GM12878 (cell line): Measurements from ENCODE around the gene LPCAT2. TPM values are rescaled to one million over a fixed set of nuclear protein-coding genes. Genes with fewer than 3 reads are reported as not detected.

Source experiments
- ATAC-seq: fragments of 200-7000 bp; cut with Tn5 transposase; 3 replicates; pipeline ENCODE4 v1.9.1; 2020; ENCODE audit warnings: mild to moderate bottlenecking, moderate library complexity
- BruUV-seq: library from RNA; stranded (reverse); fragments of 400-500 nt; replicated peaks from 2 replicates; lab custom pipeline; 2021; lab: Mats Ljungman, UMichigan
- CTCF ChIA-PET: fragments of 300-600 bp; sonication (Branson Sonifier 250); formaldehyde crosslinking; extraction: SDS; loops from one replicate; lab custom pipeline; 2021; ENCODE audit warnings: inconsistent platforms; lab: Yijun Ruan, JAX
- POLR2A ChIA-PET: fragments of 350-600 bp; formaldehyde crosslinking; extraction: SDS; loops from one replicate; lab custom pipeline; 2021; ENCODE audit warnings: inconsistent platforms; lab: Charles Lee
- RAD21 ChIA-PET: fragments of 300-600 bp; sonication (Branson Sonifier 250); formaldehyde crosslinking; loops from one replicate; lab custom pipeline; 2023; ENCODE audit warnings: antibody characterized with exemption; ENCODE audit not compliant: unreplicated experiment; lab: Charles Lee
- SMC1A ChIA-PET: fragments of 300-600 bp; sonication (Branson Sonifier 250); formaldehyde crosslinking; loops from one replicate; lab custom pipeline; 2023; ENCODE audit not compliant: unreplicated experiment, uncharacterized antibody; lab: Charles Lee
- DNase-seq: peaks from one replicate; pipeline ENCODE4 v3.0.0-alpha.2; 2011; ENCODE audit warnings: low read depth, low spot score
- FAIRE-seq: peaks from 3 replicates; lab custom pipeline; 2011; peaks lifted over from hg19 to GRCh38; lab: Jason Lieb, UNC
- H2AFZ ChIP-seq: 2 replicates; pipeline ENCODE4 v1.6.0; 2011; ENCODE audit warnings: low read depth, low read length, control low read depth; ENCODE audit not compliant: control insufficient read depth
- H3K27ac ChIP-seq: 2 replicates; pipeline ENCODE4 v1.5.1; 2011; ENCODE audit warnings: control low read depth; ENCODE audit not compliant: control insufficient read depth, insufficient read depth
- H3K27me3 ChIP-seq, 2 experiments: replicated peaks in 1 of 2; 2 replicates each; pipeline versions ENCODE4 v1.6.0 to v1.6.1; 2011; ENCODE audit warnings: low read length in 1 of 2; ENCODE audit not compliant: control insufficient read depth in 2 of 2, insufficient read depth in 2 of 2
- H3K36me3 ChIP-seq, 2 experiments: 2 replicates each; pipeline ENCODE4 v1.5.1; 2011; ENCODE audit warnings: low read length in 1 of 2; ENCODE audit not compliant: control insufficient read depth in 2 of 2, insufficient read depth in 2 of 2
- H3K4me1 ChIP-seq: 2 replicates; pipeline ENCODE4 v1.6.1; 2011; ENCODE audit warnings: mild to moderate bottlenecking, low read length, moderate library complexity, mixed read lengths; ENCODE audit not compliant: control insufficient read depth, insufficient read depth
- H3K4me2 ChIP-seq: 2 replicates; pipeline ENCODE4 v1.6.0; 2011; ENCODE audit warnings: control low read depth; ENCODE audit not compliant: control insufficient read depth, insufficient read depth
- H3K4me3 ChIP-seq: fragments of 200-600 bp; sonication (generic); 2 replicates; pipeline ENCODE4 v1.5.1; 2016
- H3K79me2 ChIP-seq: 2 replicates; pipeline ENCODE4 v1.6.0; 2011; ENCODE audit warnings: low read length; ENCODE audit not compliant: control insufficient read depth, insufficient read depth
- H3K9ac ChIP-seq: 2 replicates; pipeline ENCODE4 v1.8.0; 2011; ENCODE audit warnings: low read length, control low read depth, mixed read lengths; ENCODE audit not compliant: control insufficient read depth, insufficient read depth
- H3K9me3 ChIP-seq: replicated peaks from 3 replicates; pipeline ENCODE4 v1.5.1; 2011; ENCODE audit warnings: mild to moderate bottlenecking, low read length; ENCODE audit not compliant: control insufficient read depth, insufficient read depth
- H4K20me1 ChIP-seq: 2 replicates; pipeline ENCODE4 v1.6.0; 2011; ENCODE audit not compliant: control insufficient read depth, insufficient read depth
- ATF7 ChIP-seq: fragments of 450-650 bp; IDR thresholded peaks from 2 replicates; pipeline ENCODE4 v1.6.1; 2016; ENCODE audit warnings: low read depth, mild to moderate bottlenecking
- CBX3 ChIP-seq: fragments of 200-600 bp; sonication (generic); IDR thresholded peaks from 2 replicates; pipeline ENCODE4 v1.6.1; 2016; ENCODE audit warnings: low read depth, borderline replicate concordance
- FOXM1 ChIP-seq: IDR thresholded peaks from 2 replicates; pipeline ENCODE4 v1.6.1; 2012; ENCODE audit warnings: low read depth, mild to moderate bottlenecking, inconsistent platforms, low read length, moderate library complexity
- KLF5 ChIP-seq: fragments of 450-650 bp; IDR thresholded peaks from 2 replicates; pipeline ENCODE4 v1.6.1; 2014; ENCODE audit warnings: mild to moderate bottlenecking; ENCODE audit not compliant: partially characterized antibody
- MEF2B ChIP-seq: fragments of 450-650 bp; IDR thresholded peaks from 2 replicates; pipeline ENCODE4 v1.6.1; 2018; ENCODE audit warnings: mild to moderate bottlenecking, moderate library complexity; ENCODE audit not compliant: partially characterized antibody, poor library complexity, severe bottlenecking
- MTA2 ChIP-seq: fragments of 450-650 bp; IDR thresholded peaks from 2 replicates; pipeline ENCODE4 v1.6.1; 2016; ENCODE audit warnings: low read depth, mild to moderate bottlenecking, moderate library complexity
- NBN ChIP-seq: fragments of 450-650 bp; IDR thresholded peaks from 2 replicates; pipeline ENCODE4 v1.6.1; 2016
- POU2F2 ChIP-seq: IDR thresholded peaks from 3 replicates; pipeline ENCODE4 v1.6.1; 2011; ENCODE audit warnings: low read depth, mild to moderate bottlenecking, low read length, borderline replicate concordance
- YY1 ChIP-seq: IDR thresholded peaks from 2 replicates; pipeline ENCODE4 v1.6.1; 2011; ENCODE audit warnings: low read depth, mild to moderate bottlenecking, low read length
- ZSCAN29 ChIP-seq: fragments of 450-650 bp; IDR thresholded peaks from 2 replicates; pipeline ENCODE4 v1.6.1; 2017; ENCODE audit warnings: mild to moderate bottlenecking, moderate library complexity
- WGBS: methylation state at CpG from one replicate; pipeline ENCODE4 v1.1.6; 2016; ENCODE audit warnings: low lambda C conversion rate; ENCODE audit not compliant: insufficient replicate concordance, insufficient coverage; ENCODE audit errors: missing lambda C conversion rate; 5-methylcytosine and 5-hydroxymethylcytosine counted together
- in situ Hi-C: fragments of 300-500 bp; cut with MboI; formaldehyde crosslinking; loops from 9 replicates; pipeline ENCODE4 v1.14.3; 2018; ENCODE audit warnings: mixed read lengths
- intact Hi-C: fragments of 100-400 bp; cut with micrococcal nuclease; formaldehyde crosslinking; loops from one replicate; pipeline ENCODE4 v1.14.2; 2022; ENCODE audit not compliant: unreplicated experiment
- polyA plus RNA-seq, 11 experiments: library from polyadenylated mRNA; depleted of rRNA in 4 of 11; unstranded in 6 of 11; stranded (reverse) in 5 of 11; fragments of >200 nt; fragmentation: Nextera tagmentation in 4 of 11; fragmentation: Illumina TruSeq in 1 of 11; extraction: Ambion mirVana in 4 of 11; extraction: Trizol in 1 of 11; gene quantifications; 1 replicate in 1 of 11; 2 replicates in 10 of 11; pipeline versions ENCODE4 v1.2.1 to v1.2.3, GENCODE V29; 2011 to 2016; ENCODE audit warnings: inconsistent platforms in 2 of 11, missing spikeins in 2 of 11, low read depth in 1 of 11
- total RNA-seq, 4 experiments: library from RNA; depleted of rRNA in 3 of 4; stranded (reverse); fragments of >200 nt in 3 of 4; fragmentation: Illumina TruSeq in 1 of 4; extraction: Trizol in 1 of 4; gene quantifications; 2 replicates each; pipeline versions ENCODE4 v1.2.1 to v1.2.3, GENCODE V29; 2013 to 2021
- TF ChIP-seq, protein P1 (sequence below), 3 experiments: IDR thresholded peaks in 2 of 3; conservative IDR thresholded peaks in 1 of 3; 2 replicates each; pipeline ENCODE4 v1.5.1; 2011; ENCODE audit warnings: low read depth in 3 of 3, low read length in 3 of 3, mild to moderate bottlenecking in 3 of 3, control low read depth in 2 of 3, moderate library complexity in 2 of 3, inconsistent platforms in 1 of 3, mixed read lengths in 1 of 3; ENCODE audit not compliant: control insufficient read depth in 2 of 3, insufficient read depth in 1 of 3; ENCODE audit errors: extremely low read depth in 1 of 3
- TF ChIP-seq, protein P2 (sequence below): IDR thresholded peaks from 2 replicates; pipeline ENCODE4 v1.6.1; 2011; ENCODE audit warnings: low read depth, mild to moderate bottlenecking, low read length, moderate library complexity, borderline replicate concordance; ENCODE audit errors: extremely low read depth
- TF ChIP-seq, protein P3 (sequence below): fragments of 150-350 bp; IDR thresholded peaks from 2 replicates; pipeline ENCODE4 v1.6.1; 2016; ENCODE audit warnings: low read depth, low read length

Gene LPCAT2
- total and polyA plus RNA-seq, 10 of the 15 experiments (the other 5 are each of a cell fraction or from before 2014, with no cell fraction given): 0.01 TPM; not detected in 9

DNA sequence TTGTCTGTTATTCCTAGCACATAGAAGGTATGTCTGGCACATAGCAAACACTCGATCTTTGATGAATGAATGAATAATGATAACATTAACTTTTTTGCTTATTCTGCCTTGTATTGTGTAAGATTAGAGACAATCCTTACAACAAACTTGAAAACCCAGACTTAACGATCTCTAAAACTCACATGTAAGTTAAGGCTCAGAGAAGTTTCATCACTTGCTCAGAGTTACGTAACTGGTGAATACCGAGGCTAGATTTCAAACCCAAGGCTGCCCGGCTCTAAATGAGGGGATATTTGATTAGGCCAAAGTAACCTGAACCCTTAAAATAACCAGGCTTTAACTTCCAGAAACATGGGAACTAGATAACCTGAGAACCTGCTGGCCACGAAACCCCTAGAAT, 79.9 kb downstream of the LPCAT2 start:
- in situ Hi-C loops (no loop called here), intact Hi-C loops (no loop called here)
- ChIA-PET CTCF (no interaction called here), SMC1A (no interaction called here), POLR2A (no interaction called here), RAD21 (no interaction called here)
- no peaks in the 10 kb centered on the region for H3K79me2 ChIP-seq
- no peak for ATAC-seq
- no peaks in the 10 kb centered on the region for H3K36me3 ChIP-seq
- no peaks in the 10 kb centered on the region for H3K9me3 ChIP-seq
- no peaks in the 10 kb centered on the region for H3K27me3 ChIP-seq
- no peak overlapping the region for H3K27ac ChIP-seq
- BruUV-seq: no TSS peak
- TF ChIP-seq, protein P1, sequence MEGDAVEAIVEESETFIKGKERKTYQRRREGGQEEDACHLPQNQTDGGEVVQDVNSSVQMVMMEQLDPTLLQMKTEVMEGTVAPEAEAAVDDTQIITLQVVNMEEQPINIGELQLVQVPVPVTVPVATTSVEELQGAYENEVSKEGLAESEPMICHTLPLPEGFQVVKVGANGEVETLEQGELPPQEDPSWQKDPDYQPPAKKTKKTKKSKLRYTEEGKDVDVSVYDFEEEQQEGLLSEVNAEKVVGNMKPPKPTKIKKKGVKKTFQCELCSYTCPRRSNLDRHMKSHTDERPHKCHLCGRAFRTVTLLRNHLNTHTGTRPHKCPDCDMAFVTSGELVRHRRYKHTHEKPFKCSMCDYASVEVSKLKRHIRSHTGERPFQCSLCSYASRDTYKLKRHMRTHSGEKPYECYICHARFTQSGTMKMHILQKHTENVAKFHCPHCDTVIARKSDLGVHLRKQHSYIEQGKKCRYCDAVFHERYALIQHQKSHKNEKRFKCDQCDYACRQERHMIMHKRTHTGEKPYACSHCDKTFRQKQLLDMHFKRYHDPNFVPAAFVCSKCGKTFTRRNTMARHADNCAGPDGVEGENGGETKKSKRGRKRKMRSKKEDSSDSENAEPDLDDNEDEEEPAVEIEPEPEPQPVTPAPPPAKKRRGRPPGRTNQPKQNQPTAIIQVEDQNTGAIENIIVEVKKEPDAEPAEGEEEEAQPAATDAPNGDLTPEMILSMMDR (IDR thresholded peaks at IDR 0.05 in 2 of 3, conservative IDR thresholded peaks at IDR 0.05 in 1 of 3; ENCODE audit: control insufficient read depth in 2 of 3, extremely low read depth in 1 of 3, insufficient read depth in 1 of 3, low read depth in 3 of 3, low read length in 3 of 3): no peak
- no peak for TF ChIP-seq MEF2B
- no peak for TF ChIP-seq KLF5
- no peak for TF ChIP-seq NBN
- no peak overlapping the region for H2AFZ ChIP-seq
- DNase-seq: no peak
- no peaks in the 10 kb centered on the region for H3K4me1 ChIP-seq
- no peaks in the 10 kb centered on the region for H4K20me1 ChIP-seq
- WGBS: 26% methylated on average over 6 of the region's 6 CpGs
- no peak overlapping the region for H3K4me2 ChIP-seq
- FAIRE-seq: no peak
- no peak overlapping the region for H3K4me3 ChIP-seq
- no peak overlapping the region for H3K9ac ChIP-seq

GRCh38 chr16:55592306-55592705, 83.4 kb downstream of the LPCAT2 start:
- Histone ChIP-seq H3K79me2 (no peaks in the 10 kb centered on the region), H4K20me1 (no peaks in the 10 kb centered on the region), H2AFZ (no peak overlapping the region), H3K27me3 (no peaks in the 10 kb centered on the region), H3K9me3 (no peaks in the 10 kb centered on the region), H3K4me2 (no peak overlapping the region), H3K4me3 (no peak overlapping the region), H3K27ac (no peak overlapping the region), H3K9ac (no peak overlapping the region), H3K4me1 (no peaks in the 10 kb centered on the region), H3K36me3 (no peaks in the 10 kb centered on the region)
- POLR2A ChIA-PET: no interaction called here
- CTCF ChIA-PET: no interaction called here
- DNase-seq (no peak), ATAC-seq (no peak), FAIRE-seq (no peak)
- RAD21 ChIA-PET: no interaction called here
- intact Hi-C loops: no loop called here
- in situ Hi-C loops: no loop called here
- no TSS peak for BruUV-seq
- SMC1A ChIA-PET: no interaction called here
- TF ChIP-seq ZSCAN29 (no peak), NBN (no peak), POU2F2 (no peak), MTA2 (no peak), ATF7 (no peak), FOXM1 (no peak), YY1 (no peak), CBX3 (no peak)
- TF ChIP-seq, protein P2, sequence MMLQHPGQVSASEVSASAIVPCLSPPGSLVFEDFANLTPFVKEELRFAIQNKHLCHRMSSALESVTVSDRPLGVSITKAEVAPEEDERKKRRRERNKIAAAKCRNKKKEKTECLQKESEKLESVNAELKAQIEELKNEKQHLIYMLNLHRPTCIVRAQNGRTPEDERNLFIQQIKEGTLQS: no peak
- TF ChIP-seq, protein P3, sequence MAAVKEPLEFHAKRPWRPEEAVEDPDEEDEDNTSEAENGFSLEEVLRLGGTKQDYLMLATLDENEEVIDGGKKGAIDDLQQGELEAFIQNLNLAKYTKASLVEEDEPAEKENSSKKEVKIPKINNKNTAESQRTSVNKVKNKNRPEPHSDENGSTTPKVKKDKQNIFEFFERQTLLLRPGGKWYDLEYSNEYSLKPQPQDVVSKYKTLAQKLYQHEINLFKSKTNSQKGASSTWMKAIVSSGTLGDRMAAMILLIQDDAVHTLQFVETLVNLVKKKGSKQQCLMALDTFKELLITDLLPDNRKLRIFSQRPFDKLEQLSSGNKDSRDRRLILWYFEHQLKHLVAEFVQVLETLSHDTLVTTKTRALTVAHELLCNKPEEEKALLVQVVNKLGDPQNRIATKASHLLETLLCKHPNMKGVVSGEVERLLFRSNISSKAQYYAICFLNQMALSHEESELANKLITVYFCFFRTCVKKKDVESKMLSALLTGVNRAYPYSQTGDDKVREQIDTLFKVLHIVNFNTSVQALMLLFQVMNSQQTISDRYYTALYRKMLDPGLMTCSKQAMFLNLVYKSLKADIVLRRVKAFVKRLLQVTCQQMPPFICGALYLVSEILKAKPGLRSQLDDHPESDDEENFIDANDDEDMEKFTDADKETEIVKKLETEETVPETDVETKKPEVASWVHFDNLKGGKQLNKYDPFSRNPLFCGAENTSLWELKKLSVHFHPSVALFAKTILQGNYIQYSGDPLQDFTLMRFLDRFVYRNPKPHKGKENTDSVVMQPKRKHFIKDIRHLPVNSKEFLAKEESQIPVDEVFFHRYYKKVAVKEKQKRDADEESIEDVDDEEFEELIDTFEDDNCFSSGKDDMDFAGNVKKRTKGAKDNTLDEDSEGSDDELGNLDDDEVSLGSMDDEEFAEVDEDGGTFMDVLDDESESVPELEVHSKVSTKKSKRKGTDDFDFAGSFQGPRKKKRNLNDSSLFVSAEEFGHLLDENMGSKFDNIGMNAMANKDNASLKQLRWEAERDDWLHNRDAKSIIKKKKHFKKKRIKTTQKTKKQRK: no peak
